ENCODE data around the gene TLE3. TPM values are rescaled to one million over a fixed set of nuclear protein-coding genes. Genes with fewer than 3 reads are reported as not detected.
A peak's percentile ranks its signal among the peaks of the same experiment; 100 is the strongest.

Gene TLE3
- total and polyA plus RNA-seq, 7 donors: 16.8 to 82.0 (median 49.5) TPM

GRCh38 chr15:70096215-70097062 lies 1.3 kb downstream of the TLE3 start:
- Histone ChIP-seq H3K4me1 (peaks cover 2 to 76% (median 65%) of the 10 kb centered on the region in 4 donors), H3K4me3 (peak overlapping the region; percentile 85 to 97 (median 94)), H3K27me3 (no peaks in the 10 kb centered on the region), H3K27ac (peak overlapping the region; percentile 93 to 99 (median 99)), H3K36me3 (no peaks in the 10 kb centered on the region), H3K9me3 (no peaks in the 10 kb centered on the region)
- WGBS, 2 donors: 1% methylated on average over 75 of the region's 75 CpGs
- intact Hi-C loops (cut with DNase I): loop anchor here (1.0 to 10.0 kb wide), 7 partner anchors 56 to 522 kb away; no protein-coding TSS in a partner anchor
- TF ChIP-seq EP300 (IDR thresholded peaks at IDR 0.05) (no peak), CTCF (IDR thresholded peaks at IDR 0.05) (peak in 1 of 4 experiments; percentile 7), POLR2AphosphoS5 (IDR thresholded peaks at IDR 0.05) (peak in 3 of 4 donors; percentile 33 to 70 (median 60)), POLR2A (IDR thresholded peaks at IDR 0.05) (peak in 1 of 2 donors; percentile 20)
- DNase-seq: peak; percentile 81

- no peaks in the 10 kb centered on the region for H3K27me3 ChIP-seq
- peak; percentile 72 for DNase-seq
- H3K27ac ChIP-seq: peak overlapping the region; percentile 93 to 99 (median 99)
- H3K9me3 ChIP-seq: no peaks in the 10 kb centered on the region
- H3K4me3 ChIP-seq: peak overlapping the region; percentile 85 to 97 (median 94)
- H3K36me3 ChIP-seq: peaks cover 0 to 4% (median 0%) of the 10 kb centered on the region in 4 donors
- no peak for TF ChIP-seq EP300 (IDR thresholded peaks at IDR 0.05)
- TF ChIP-seq POLR2AphosphoS5 (IDR thresholded peaks at IDR 0.05): no peak
- no peak for TF ChIP-seq CTCF (IDR thresholded peaks at IDR 0.05)
- TF ChIP-seq POLR2A (IDR thresholded peaks at IDR 0.05): no peak
- intact Hi-C loops (cut with DNase I): loop anchor here (2.0 to 10.0 kb wide), 6 partner anchors 57 to 521 kb away; no protein-coding TSS in a partner anchor
- H3K4me1 ChIP-seq: peaks cover 2 to 76% (median 66%) of the 10 kb centered on the region in 4 donors
- 1 to 2% methylated on average over 66 of the region's 66 CpGs for WGBS, 2 donors
These were observed 2.1 kb downstream of the TLE3 start for GRCh38 chr15:70095408-70096214.

- peak overlapping the region; percentile 85 to 97 (median 94) for H3K4me3 ChIP-seq
- peaks cover 2 to 76% (median 66%) of the 10 kb centered on the region in 4 donors for H3K4me1 ChIP-seq
- DNase-seq: no peak
- H3K27ac ChIP-seq: peak overlapping the region; percentile 93 to 99 (median 99)
- no peaks in the 10 kb centered on the region for H3K27me3 ChIP-seq
- peaks cover 0 to 7% (median 0%) of the 10 kb centered on the region in 4 donors for H3K36me3 ChIP-seq
- WGBS, 2 donors: 30 to 38% methylated on average over 8 of the region's 8 CpGs
- intact Hi-C loops (cut with DNase I): loop anchor here (5.0 to 10.0 kb wide), 4 partner anchors 242 to 520 kb away; no protein-coding TSS in a partner anchor
- TF ChIP-seq POLR2AphosphoS5 (IDR thresholded peaks at IDR 0.05): peak in 1 of 4 donors; percentile 20
- no peak for TF ChIP-seq CTCF (IDR thresholded peaks at IDR 0.05)
- H3K9me3 ChIP-seq: no peaks in the 10 kb centered on the region
These were observed 2.9 kb downstream of the TLE3 start for GRCh38 chr15:70094690-70095311.
